Hematopoietic multipotent progenitor cell treated with erythropoietin and hydrocortisone succinate and interleukin-3 and kit ligand, for 6 days (in vitro differentiated cells): Measurements from ENCODE around the gene NBR1.
"Not testable (repeated sequence)": the region's sequence is repeated elsewhere in the genome, so short reads cannot be mapped to it uniquely, and the experiment has no call there.

Experiments used
- DNase-seq: peaks from one replicate; pipeline ENCODE4 v3.0.0-alpha.2; 2015

The NBR1 gene

GRCh38 chr17:43159957-43160356 lies 11.1 kb upstream of the NBR1 start:
- DNase-seq = not testable (repeated sequence)

GRCh38 chr17:43165971-43166370 lies 5.0 kb upstream of the NBR1 start:
- DNase-seq = not testable (repeated sequence)

GRCh38 chr17:43169561-43170139 lies 1.4 kb upstream of the NBR1 start:
- peak; percentile 65 for DNase-seq

- peak; percentile 99 for DNase-seq
Measured at GRCh38 chr17:43170140-43170765, 761 bp upstream of the NBR1 start.

GRCh38 chr17:43171586-43172487 lies 823 bp downstream of the NBR1 start:
- peak; percentile 83 for DNase-seq

- no peak for DNase-seq
Measured at GRCh38 chr17:43175213-43176118, 4.5 kb downstream of the NBR1 start.

- DNase-seq = no peak
Measured at GRCh38 chr17:43176119-43176570, 5.1 kb downstream of the NBR1 start.

- DNase-seq = no peak
Measured at GRCh38 chr17:43183921-43184320, 12.9 kb downstream of the NBR1 start.

- DNase-seq = not testable (repeated sequence)
Measured at GRCh38 chr17:43186656-43187055, 15.6 kb downstream of the NBR1 start.

- DNase-seq = no peak
Measured at GRCh38 chr17:43193251-43193650, 22.2 kb downstream of the NBR1 start.

GRCh38 chr17:43199633-43200032 lies 28.6 kb downstream of the NBR1 start:
- no peak for DNase-seq

GRCh38 chr17:43200127-43200526 lies 29.1 kb downstream of the NBR1 start:
- DNase-seq = no peak

- not testable (repeated sequence) for DNase-seq
Measured at GRCh38 chr17:43203013-43203412, 32.0 kb downstream of the NBR1 start.

GRCh38 chr17:43210576-43210975 lies 39.6 kb downstream of the NBR1 start:
- no peak for DNase-seq

- DNase-seq = no peak
Measured at GRCh38 chr17:43211123-43211479, 40.1 kb downstream of the NBR1 start.

- peak; percentile 92 for DNase-seq
Measured at GRCh38 chr17:43211480-43212402, 40.7 kb downstream of the NBR1 start, which contains the start of gene TMEM106A. TMEM106A (plus strand) TSS chr17:43211875; CDS start chr17:43213042, 1,167 bp downstream.

- peak; percentile 21 for DNase-seq
Measured at GRCh38 chr17:43212641-43213490, 41.9 kb downstream of the NBR1 start.

GRCh38 chr17:43213545-43213944 lies 42.5 kb downstream of the NBR1 start:
- no peak for DNase-seq

GRCh38 chr17:43215341-43215740 lies 44.3 kb downstream of the NBR1 start:
- DNase-seq = no peak

GRCh38 chr17:43216369-43216761 lies 45.4 kb downstream of the NBR1 start:
- DNase-seq = no peak
